HG02571 (cell line): ENCODE measurements around the gene NFATC1.

ENCODE experiments used
- ATAC-seq: cut with Tn5 transposase; IDR thresholded peaks from one replicate; pipeline ENCODE4 v1.9.1; 2021; ENCODE audit warnings: mild to moderate bottlenecking, moderate library complexity; ENCODE audit not compliant: unreplicated experiment

Gene NFATC1

DNA sequence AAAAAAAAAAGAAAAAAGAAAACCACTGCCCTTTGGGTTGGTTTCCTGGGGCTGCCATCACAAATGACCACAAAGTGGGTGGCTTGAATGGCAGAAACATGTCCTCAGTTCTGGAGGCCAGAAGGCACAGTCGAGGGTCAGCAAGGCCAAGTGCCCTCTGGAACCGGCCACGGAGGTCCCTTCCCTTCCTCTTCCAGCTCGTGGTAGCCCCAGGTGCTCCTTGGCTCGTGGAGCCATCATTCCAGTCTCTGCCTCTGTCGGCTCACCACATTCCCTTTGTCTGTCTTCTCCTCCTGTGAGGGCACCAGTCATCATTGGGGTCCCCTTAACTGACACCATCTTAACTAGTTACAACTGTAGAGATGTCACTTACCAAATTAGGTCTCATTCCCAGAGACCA lies 8.5 kb upstream of the NFATC1 start:
- ATAC-seq = no peak

DNA sequence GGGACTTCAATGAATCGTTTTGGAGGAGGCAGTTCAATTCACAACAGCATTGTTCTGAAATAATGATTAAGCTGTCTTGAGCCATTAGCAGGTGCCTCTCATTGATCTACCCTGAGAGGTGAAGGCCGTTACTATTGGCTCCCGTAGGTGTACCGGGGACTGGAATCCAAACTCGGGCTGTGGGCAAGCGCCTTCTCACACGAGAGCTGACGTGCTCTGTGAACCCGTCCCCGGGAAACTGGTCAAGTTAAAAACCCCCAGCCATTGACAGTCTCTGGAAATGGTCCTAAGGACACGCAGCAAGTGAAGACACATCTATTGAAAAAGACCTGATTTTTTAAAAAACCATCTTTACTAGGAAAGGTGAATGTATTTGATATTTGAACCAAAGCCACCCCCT lies 8.1 kb upstream of the NFATC1 start:
- no peak for ATAC-seq

DNA sequence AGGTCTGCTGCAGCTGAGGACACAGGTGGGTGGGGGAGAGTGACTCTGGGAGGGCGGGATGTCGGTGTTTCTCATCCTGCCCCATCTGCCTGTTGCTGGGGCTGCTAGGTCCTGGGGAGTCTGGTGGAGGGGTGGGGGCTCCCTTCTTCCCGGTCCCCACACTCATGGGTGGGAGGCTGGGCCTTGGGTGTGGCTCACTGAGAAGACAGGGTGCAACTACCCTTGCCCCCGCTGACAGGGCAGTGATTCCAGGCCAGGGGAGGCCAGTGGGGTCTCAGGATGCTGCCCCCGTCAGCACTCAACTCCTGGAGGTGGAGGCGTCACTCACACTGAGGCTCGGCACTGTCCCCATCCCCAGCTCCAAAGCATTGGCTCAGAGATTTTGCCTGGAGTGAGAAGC lies 7.7 kb upstream of the NFATC1 start:
- ATAC-seq = no peak

DNA sequence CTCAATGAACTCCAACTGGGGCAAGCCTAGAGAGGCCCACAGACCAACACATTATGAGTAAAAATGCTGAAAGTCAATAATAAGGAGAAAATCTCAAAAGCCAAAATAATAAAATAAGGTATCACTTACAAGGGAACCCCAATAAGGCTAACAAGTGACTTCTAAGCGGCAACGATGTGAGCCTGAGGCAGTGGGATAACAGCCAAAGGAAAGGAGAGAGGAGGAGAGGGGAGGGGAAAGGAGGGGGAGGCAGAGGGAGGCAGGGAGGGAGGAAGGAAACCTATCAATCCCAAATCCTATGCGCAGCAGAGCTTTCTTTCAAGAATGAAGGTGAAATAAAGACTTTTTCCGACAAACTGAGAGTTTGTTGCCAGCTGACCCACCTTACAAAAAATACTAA lies 6.0 kb upstream of the NFATC1 start:
- no peak for ATAC-seq

DNA sequence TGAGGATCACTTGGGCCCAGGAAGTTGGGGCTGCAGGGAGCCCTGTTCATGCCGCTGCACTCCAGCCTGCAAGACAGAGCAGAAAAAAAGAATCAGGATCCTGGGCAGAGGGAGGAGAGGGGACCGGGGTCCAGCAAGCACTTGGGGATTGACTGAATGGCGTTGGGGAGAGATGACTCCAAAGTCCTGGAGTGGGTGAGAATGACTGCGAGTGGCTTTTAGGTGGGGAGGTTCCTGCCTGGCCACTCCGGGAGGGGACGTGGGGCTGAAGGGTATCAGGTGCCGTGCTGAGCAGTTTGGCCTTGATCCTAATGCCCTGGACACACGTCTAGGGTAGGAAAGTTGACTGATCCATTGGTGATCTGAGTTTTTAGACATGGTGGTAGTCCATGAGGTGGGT lies 3.5 kb upstream of the NFATC1 start:
- ATAC-seq = no peak

DNA sequence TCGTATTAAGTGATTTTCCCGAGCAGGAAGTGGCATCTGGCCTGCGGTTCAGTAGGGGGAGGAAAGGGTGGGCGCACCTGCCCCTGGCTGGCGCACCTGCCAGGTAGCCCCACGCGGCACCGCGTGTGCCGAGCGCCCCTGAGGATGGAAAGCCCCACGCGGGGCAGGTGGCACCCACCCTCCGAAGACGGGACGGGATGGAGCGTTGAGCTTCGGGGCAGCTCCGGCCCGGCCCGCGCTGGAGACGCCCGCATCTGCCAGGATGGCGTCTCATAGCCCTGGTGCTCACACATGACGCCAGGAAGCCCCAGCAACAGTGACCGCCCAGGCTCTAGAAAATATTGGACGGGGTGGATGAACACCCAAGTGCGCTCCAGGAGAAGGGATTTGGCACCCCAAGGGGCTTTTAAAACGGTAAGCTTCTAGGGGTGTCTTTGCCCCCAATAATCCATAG lies 2.5 kb upstream of the NFATC1 start:
- ATAC-seq = no peak

DNA sequence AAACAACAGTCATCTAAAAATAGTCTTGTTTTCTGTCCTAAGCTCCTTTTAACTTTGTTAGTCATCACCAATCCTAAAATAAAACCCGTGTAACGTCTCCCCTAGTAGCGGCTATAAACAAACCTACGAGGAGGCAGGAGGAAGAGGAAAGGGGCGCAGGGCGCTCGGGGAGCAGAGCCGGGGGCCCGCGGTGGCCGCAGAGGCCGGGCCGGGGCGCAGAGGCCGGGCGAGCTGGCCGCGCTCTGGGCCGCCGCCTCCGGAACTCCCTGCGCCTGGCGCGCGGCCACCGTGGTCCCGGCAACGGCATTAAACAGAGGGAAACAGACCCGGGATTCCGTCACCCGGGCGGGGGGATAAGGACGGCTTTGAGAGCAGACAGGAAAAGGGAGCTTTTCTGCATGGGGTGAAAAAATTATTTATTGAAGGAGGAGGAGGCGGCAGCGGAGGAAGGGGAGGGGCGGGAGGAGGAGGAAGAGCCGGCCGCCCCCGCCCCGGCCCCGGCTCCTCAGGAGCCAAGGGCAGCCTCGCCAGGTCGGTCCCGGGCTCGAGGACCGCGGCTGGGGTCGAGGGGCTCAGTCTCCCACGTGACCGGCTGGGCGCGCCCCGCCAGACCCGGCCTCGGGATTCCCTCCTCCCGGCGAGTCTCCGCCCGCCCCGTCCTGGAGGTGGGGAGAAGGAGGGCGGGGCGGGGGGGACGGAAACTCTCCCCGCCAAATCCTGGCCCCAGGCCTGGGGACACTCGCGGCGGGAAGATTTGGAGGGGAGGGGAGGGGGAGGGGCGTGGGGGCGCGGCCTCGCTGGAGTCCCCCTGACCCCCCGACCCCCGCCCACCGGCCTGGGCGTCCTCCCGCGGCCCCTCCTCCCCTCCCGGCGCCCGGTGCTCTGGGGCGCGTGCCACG lies 1.8 kb upstream of the NFATC1 start:
- ATAC-seq = no peak

DNA sequence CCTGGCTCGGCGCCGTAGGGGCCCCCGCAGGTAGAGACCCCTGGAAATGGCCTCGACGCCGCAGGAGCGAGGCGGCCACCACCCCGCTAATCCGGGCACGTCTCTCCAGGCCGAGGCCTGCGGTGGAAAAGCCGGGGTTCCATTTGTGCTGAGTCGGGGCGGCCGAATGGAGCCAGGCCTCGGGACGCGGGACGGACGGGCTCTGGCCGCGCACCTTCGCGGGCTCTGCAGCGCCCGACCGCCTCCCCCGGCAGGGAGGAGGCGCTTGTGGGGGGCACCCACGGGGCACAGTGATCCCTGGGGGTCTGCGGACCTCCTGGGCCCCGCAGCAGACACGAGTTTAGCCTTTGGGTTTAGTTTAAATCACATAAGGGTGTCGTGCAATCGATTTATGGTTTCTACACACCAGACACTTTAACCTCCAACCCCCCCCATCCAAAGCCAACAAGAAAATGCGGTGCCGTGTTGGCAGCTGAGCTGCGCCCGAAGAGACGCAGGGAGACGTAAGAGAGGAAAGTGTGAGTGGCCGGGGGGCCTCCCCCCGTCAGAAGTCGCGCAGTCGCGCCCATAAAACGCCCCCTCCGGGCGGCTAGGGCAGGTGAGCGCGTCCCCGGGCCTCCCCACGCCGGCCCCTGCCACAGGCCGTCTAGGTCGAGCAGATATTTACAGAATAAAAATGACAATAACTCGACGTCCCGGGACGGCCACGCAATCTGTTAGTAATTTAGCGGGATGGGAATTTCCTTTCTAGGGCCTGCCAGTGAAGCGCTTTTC lies 1.0 kb upstream of the NFATC1 start:
- no peak for ATAC-seq

DNA sequence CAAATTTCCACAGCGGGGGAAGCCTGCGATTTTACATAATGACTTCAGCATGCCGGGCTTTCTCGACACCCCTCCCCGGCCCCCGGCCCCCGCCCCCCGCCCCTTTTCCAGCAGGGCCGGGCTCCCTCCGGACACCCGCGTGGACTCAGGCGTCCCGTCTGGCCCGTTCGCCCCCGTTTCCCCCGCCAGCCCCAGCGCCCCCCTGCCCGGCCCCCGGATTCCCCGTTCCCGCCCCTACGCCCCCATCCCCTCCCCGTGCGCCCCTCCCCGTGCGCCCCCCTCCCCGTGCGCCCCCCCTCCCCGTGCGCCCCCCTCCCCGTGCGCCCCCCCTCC lies 456 bp upstream of the NFATC1 start:
- ATAC-seq = no peak

DNA sequence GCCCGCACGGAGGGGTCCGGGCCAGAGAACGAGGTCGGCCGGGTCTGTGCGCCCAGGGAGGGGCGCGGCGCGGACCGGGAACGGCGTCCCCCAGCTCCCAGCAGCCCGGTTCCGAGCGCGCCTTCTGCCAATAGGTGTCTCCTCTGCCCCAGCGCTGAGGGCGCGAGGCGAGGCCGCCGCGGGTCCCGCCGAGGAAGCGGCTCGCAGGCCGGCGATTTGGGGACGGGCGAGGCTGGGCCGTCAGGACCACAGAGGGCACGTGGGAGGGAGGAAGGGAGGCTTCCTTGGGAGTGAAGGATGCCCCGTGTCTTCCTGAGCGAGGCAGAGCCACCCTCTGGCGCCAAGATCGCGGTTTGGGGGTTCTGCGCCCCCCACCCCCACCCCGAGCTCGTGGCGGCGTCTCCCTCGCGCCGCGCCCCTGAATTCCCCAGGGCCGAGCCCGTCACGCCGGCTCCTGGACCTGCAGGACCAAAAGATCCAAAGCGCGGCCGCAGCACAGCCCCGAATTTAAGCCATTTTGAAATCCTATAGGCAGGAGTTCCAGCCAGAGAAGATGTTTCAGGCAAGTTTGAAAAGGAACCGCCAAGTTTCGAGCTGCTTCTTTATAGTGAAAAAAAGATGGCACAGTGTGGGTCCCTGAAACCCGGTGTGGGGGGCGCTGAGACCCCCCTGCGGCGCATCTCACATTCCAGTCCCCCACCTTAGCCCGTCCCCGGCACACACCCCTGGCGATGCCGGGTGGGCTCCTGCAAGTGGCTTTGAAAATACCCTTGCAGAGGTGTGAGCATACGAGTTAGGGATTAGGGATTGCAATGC lies 909 bp downstream of the NFATC1 start:
- peak; percentile 31 for ATAC-seq

DNA sequence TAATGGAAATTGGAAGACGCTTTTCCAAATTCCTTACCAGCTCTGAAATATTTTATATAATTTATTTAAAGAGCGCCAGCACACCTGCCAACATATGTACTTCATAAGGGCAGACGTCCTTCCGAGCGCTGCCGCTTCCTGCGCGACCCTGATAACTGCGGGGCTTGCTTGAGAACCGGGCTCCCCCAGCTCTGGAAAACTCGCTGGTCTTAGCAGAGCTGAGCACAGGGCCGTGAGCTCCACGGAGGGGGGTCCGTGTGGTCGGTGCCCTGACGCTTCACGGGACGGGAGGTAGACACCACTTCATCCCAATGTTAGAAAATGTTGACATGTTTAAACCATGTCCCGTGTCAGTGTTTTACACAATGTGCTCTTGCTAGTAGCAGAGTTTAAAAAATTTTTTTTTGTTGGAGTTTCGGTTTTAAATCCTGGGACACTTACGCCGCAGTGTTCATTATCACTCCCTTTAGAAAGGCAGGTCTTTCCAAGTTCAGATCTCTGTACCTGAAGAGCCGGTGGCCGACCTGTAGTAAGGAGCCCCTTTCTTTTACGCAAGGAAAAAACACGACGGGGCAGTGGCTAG lies 1.6 kb downstream of the NFATC1 start:
- no peak for ATAC-seq

DNA sequence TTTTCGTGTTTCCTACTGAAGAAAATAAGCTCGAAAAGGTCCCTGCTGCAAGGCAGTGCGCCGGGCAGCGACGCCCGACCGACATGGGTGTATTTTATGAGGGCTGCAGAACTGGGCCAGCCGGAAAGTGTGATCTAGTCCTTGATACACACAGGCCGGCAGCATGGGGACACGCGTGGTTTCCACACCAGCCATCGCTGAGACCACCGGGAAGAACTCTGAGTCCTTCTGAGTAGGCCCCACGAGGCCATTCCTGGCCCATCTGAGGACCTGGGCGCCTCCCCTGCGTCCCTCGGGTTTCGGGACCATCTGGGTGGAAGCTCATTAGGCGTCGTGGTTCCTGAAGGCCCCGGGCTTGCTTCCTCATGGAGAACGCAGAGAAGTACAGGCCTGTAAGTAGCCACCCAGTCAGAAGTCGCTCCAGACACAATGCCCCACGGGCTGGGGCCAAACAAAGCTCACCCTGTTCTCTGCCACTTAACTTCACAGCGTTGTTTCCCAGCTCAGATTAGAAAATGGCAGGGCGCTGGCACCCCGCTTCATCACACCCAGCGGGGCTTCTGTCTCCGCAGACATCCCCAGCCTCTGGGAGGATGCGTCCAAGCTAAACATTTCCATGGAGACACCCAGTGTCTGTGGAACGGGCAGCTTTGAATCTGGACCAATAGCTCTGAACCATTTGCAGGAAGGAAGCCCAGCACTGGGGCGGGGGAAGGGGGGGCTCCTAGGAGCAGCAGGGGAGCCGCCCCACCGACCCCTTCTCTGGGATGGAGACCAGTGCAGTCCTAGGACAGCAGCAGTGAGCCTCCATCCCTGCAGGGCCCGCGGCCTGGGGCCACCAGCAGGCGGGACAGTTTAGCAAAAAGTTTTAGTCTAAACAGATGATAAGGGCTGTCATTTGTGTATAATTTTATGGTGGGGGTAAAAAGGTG lies 2.4 kb downstream of the NFATC1 start:
- no peak for ATAC-seq

DNA sequence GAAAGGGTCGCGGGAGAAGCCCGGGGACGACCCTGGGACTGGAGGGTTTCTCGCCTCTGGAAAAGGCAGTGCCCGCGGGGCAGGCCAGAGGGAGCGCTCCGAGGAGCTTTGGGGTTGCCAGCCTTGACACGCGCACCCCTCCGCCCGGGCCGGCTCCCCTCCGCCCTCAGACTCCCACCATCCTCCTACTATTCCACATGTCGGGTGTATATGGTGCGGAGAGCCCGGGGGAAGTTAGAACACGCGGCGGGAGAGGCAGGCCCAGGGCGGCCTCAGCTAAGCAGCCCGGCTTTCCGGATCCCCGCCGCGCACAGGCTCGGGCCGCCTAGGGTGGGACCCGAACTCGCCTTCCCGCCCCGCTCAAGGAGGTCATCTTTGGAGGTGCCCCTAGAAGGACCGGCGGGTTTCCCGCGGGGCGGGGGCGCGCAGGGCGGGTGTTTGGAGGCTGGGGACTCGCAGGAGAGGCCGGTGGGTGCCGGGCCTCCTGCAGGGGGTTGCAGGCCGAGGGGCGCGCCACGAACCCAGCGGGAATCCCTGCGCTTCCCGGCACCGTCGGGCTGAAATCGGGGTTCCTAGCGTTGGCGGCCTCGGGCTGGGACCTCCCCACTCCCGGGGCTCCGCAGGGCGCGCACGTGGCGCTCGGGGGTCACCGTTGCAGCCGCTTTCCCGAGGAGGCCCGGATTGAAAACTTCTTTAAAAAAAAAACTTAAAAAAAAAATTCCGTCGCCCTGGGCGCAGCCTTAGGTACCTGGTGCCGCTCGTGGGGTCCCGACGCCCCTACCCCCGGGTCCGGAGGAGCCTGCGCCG lies 3.7 kb downstream of the NFATC1 start:
- ATAC-seq = no peak

DNA sequence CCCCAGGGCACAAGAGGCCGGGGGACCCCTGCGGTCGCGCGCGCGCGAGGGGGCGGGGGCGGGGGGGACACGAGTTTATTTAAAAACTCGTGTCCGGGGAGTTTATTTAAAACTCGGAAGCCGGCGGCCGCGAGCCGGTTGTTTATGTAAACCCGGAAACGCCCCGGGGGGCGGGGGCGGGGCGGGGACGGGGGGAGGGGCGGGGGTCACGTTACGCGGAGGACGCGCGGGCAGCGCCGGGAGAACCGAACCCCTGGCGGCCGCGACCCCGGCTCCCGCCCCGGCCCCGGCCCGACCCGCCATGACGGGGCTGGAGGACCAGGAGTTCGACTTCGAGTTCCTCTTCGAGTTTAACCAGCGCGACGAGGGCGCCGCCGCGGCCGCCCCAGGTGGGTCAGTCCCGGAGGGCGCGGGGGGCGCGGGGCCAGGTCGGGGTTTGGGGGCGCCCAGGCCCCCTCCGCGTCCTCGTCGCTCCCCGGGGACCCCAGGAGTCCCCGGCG lies 4.4 kb downstream of the NFATC1 start:
- no peak for ATAC-seq

DNA sequence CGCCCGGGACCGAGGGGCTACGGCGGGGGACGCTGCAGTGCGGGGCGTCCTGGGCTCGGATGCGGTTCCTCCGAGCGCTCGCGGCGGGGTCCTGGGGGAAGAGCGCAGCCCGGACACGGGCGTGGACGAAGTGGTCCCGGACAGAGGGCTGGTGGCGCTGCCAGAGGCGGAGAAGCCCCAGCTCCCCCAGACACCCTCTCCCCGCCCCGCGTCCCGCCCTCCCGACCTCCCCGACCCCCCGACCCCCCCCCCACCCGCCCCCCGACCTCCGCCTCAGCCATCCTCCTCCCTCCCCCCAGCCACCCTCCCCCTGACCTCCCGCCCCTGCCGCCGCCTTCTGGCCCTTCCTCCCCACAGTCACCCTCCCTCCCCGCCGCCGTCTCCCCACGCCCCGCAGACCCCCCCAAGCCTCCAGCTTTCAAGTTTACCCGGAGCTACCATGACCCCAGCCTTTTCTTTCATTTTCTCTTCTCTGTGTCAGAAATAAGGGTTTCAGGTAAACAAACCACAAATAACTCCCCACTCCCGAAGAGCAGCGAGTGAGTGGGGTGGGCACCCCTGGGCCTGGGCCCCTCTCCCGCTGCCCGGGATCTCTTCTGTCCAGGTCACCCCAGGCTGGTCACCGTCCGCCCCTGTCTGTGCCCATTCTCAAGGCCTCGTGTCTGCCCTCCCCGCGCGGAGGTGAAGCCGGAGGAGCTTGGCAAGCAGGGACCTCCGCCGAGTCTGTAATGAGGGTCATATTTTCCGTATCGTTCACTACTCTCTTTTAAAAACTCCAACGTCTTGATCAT lies 5.1 kb downstream of the NFATC1 start:
- ATAC-seq = no peak

DNA sequence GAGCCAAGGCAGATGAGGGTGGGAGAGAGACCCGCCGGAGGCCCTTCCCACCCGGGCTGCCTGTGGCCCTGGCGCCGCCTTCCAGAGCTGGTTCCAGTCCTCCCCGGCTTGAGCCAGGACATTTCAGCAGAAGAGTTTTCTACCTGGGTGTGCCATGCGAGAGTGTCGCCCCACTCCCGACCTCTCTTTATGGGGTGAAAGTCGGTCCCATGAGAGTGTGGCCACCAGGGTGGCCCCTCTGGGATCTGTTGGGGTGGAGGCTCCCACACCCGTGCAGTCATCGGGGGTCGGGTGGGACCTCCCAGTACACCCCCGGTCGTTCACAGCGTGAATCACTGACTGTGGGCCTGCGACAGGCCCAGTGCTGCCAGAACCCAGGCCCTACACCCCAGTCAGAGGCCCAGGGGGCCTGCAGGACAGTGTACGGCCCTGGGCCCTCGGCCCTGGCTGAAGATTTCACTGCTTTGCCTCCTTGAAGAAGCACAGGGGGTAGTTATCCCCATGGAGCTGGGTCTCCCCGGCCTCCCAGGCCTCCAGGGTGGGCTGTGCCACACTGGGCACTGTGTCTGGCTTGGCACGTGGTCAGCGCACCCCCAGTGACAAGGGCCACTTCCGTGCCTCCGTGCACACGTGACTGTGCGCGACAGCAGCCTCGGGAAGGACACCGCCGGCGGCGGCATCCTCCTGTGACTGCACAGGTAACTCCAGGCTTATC lies 5.9 kb downstream of the NFATC1 start:
- no peak for ATAC-seq

DNA sequence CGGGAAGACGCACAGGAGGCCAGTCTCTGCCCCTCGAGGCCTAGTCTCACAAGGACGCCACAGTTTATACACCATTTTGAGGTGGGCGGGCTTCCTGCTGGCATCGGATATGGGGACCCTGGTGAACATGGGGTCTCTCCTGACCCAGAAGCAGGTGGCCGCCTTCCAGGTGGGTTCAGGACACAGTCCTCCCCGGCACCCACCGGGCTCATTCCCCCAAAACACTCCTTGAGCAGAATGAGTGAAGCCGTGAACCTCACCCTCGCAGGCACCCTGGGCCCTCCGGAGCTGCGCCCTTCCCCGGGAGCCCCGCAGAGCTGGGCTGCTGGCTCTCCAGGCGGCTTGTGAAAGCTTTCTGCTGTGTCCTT lies 6.5 kb downstream of the NFATC1 start:
- ATAC-seq = no peak
